Activated CD4-positive, alpha-beta T cell treated with anti-CD3 and anti-CD28 coated beads, Interleukin-2, amount 50 U/mL, for 1 hour (primary cell): ENCODE data around the gene MYO15B.

Source experiments
- DNase-seq: peaks from one replicate; pipeline ENCODE4 v3.0.0-alpha.2; 2020

The MYO15B gene

GRCh38 chr17:75587675-75588595, at the start of gene MYO15B:
Gene MYO15B, plus strand, starts transcription at chr17:75587800. Its CDS starts 258 bp downstream, at chr17:75588058.
- peak; percentile 53 for DNase-seq

- DNase-seq, result no peak
Measured at GRCh38 chr17:75539967-75540729, 47.5 kb upstream of the MYO15B start.

- DNase-seq, result no peak
Measured at GRCh38 chr17:75540923-75541503, 46.6 kb upstream of the MYO15B start.

GRCh38 chr17:75542229-75542628, 45.4 kb upstream of the MYO15B start:
- no peak for DNase-seq

GRCh38 chr17:75542728-75543336, 44.8 kb upstream of the MYO15B start:
- DNase-seq, result no peak

- no peak for DNase-seq
Measured at GRCh38 chr17:75544250-75544649, 43.4 kb upstream of the MYO15B start.

- no peak for DNase-seq
Measured at GRCh38 chr17:75546181-75546580, 41.4 kb upstream of the MYO15B start.

GRCh38 chr17:75547091-75547490, 40.5 kb upstream of the MYO15B start:
- no peak for DNase-seq

GRCh38 chr17:75548813-75549212, 38.8 kb upstream of the MYO15B start:
- DNase-seq, result no peak

- DNase-seq, result no peak
Measured at GRCh38 chr17:75549246-75550138, 38.1 kb upstream of the MYO15B start.

GRCh38 chr17:75550139-75550465, 37.5 kb upstream of the MYO15B start:
- DNase-seq, result no peak

- DNase-seq, result no peak
Measured at GRCh38 chr17:75551266-75551665, 36.3 kb upstream of the MYO15B start.

GRCh38 chr17:75552425-75553294, 34.9 kb upstream of the MYO15B start:
- no peak for DNase-seq

GRCh38 chr17:75553295-75554110, 34.1 kb upstream of the MYO15B start:
- DNase-seq, result no peak

GRCh38 chr17:75555679-75556153, 31.9 kb upstream of the MYO15B start:
- no peak for DNase-seq

GRCh38 chr17:75557075-75557851, 30.3 kb upstream of the MYO15B start:
- no peak for DNase-seq

GRCh38 chr17:75557852-75558665, 29.5 kb upstream of the MYO15B start:
- no peak for DNase-seq
